ENCODE data around the gene KRTAP21-3.
"Not testable (repeated sequence)": the region's sequence is repeated elsewhere in the genome, so short reads cannot be mapped to it uniquely, and the experiment has no call there.

The KRTAP21-3 gene

GRCh38 chr21:30718239-30718909 is at the start of gene KRTAP21-3:
TSS of gene KRTAP21-3 (minus strand) at chr21:30718777. CDS start at chr21:30718759, 18 bp downstream.
- no peak for DNase-seq

GRCh38 chr21:30760776-30761175 is 42.2 kb upstream of the KRTAP21-3 start:
- no peak for DNase-seq

GRCh38 chr21:30758306-30758705 is 39.7 kb upstream of the KRTAP21-3 start:
- DNase-seq = no peak

- DNase-seq = not testable (repeated sequence)
These were observed 36.8 kb upstream of the KRTAP21-3 start, which contains the start of gene KRTAP21-1 for GRCh38 chr21:30755328-30755727. TSS of gene KRTAP21-1 (minus strand) at chr21:30755428. CDS start at chr21:30755378, 50 bp downstream.

GRCh38 chr21:30747159-30747558 is 28.6 kb upstream of the KRTAP21-3 start, which contains the start of gene KRTAP21-2:
TSS of gene KRTAP21-2 (minus strand) at chr21:30747259. CDS start at chr21:30747202, 57 bp downstream.
- no peak for DNase-seq

GRCh38 chr21:30740462-30740861 is 21.9 kb upstream of the KRTAP21-3 start:
- DNase-seq = no peak

GRCh38 chr21:30733026-30733425 is 14.4 kb upstream of the KRTAP21-3 start:
- DNase-seq = no peak

- no peak for DNase-seq
These were observed 8.1 kb upstream of the KRTAP21-3 start for GRCh38 chr21:30726726-30727125.

GRCh38 chr21:30719401-30719800 is 824 bp upstream of the KRTAP21-3 start:
- no peak for DNase-seq

GRCh38 chr21:30717105-30717504 is 1.5 kb downstream of the KRTAP21-3 start:
- no peak for DNase-seq

- DNase-seq = no peak
These were observed 3.6 kb downstream of the KRTAP21-3 start for GRCh38 chr21:30714946-30715345.

GRCh38 chr21:30714456-30714855 is 4.1 kb downstream of the KRTAP21-3 start:
- no peak for DNase-seq

GRCh38 chr21:30713766-30714165 is 4.8 kb downstream of the KRTAP21-3 start:
- no peak for DNase-seq

GRCh38 chr21:30710499-30710898 is 8.1 kb downstream of the KRTAP21-3 start:
- DNase-seq = no peak

GRCh38 chr21:30707409-30707808 is 11.2 kb downstream of the KRTAP21-3 start:
- DNase-seq = no peak

GRCh38 chr21:30695956-30696355 is 22.6 kb downstream of the KRTAP21-3 start:
- no peak for DNase-seq

GRCh38 chr21:30689822-30690221 is 28.8 kb downstream of the KRTAP21-3 start:
- DNase-seq = no peak

- no peak for DNase-seq
These were observed 34.1 kb downstream of the KRTAP21-3 start for GRCh38 chr21:30684506-30684905.

GRCh38 chr21:30680586-30680985 is 38.0 kb downstream of the KRTAP21-3 start:
- DNase-seq = no peak

GRCh38 chr21:30676737-30677136 is 41.8 kb downstream of the KRTAP21-3 start:
- DNase-seq = no peak

- DNase-seq = no peak
These were observed 44.3 kb downstream of the KRTAP21-3 start for GRCh38 chr21:30674312-30674711.

GRCh38 chr21:30672985-30673650 is 45.5 kb downstream of the KRTAP21-3 start:
- no peak for DNase-seq

GRCh38 chr21:30668776-30669175 is 49.8 kb downstream of the KRTAP21-3 start:
- DNase-seq = no peak
